Measurements from ENCODE around the gene NEUROG1. TPM values are rescaled to one million over a fixed set of nuclear protein-coding genes. Genes with fewer than 3 reads are reported as not detected.

The NEUROG1 gene
- total and polyA plus RNA-seq, 2 of the 13 experiments (the other 11 are each of a cell fraction or from before 2014, with no cell fraction given) = not detected

GRCh38 chr5:135534609-135535419, 950 bp downstream of the NEUROG1 start:
- no peak for FAIRE-seq
- no peak for DNase-seq (ENCODE audit: low spot score)
- WGBS (ENCODE audit: low lambda C conversion rate) = 59% methylated on average over 22 of the region's 61 CpGs
- in situ Hi-C loops (cut with HindIII; ENCODE audit: extremely low pct_ligation_motif_present, low pct_unique_long_range_greater_than_20kb) = no loop called here
- Histone ChIP-seq H3K36me3 (replicated peaks in 1 of 2; ENCODE audit: control insufficient read depth in 1 of 2, insufficient read depth in 2 of 2, low read length in 2 of 2) (no peaks in the 10 kb centered on the region), H3K27me3 (ENCODE audit: control insufficient read depth in 1 of 2, insufficient read depth in 2 of 2, low read length in 2 of 2) (peaks cover 6 to 49% of the 10 kb centered on the region in 2 experiments; a peak in 4 of 5 replicates), H3K9me3 (ENCODE audit: low read length) (no peaks in the 10 kb centered on the region), H2AFZ (ENCODE audit: low read length) (no peak overlapping the region), H3K9ac (ENCODE audit: insufficient read depth, low read depth, low read length) (no peak overlapping the region), H3K79me2 (ENCODE audit: insufficient read depth, low read length) (no peaks in the 10 kb centered on the region), H3K27ac (ENCODE audit: extremely low read length, insufficient read depth, low read length) (no peak overlapping the region), H3K4me3 (replicated peaks in 1 of 3; ENCODE audit: insufficient read depth in 1 of 3, low read depth in 2 of 3, low read length in 3 of 3) (peak overlapping the region in 1 of 3 experiments; percentile 33; a peak in 2 of 6 replicates), H4K20me1 (ENCODE audit: insufficient read depth, low read length) (no peaks in the 10 kb centered on the region), H3K4me1 (ENCODE audit: insufficient read depth, low read length) (no peaks in the 10 kb centered on the region), H3K4me2 (ENCODE audit: low read depth, low read length) (peak overlapping the region; percentile 39)
- peak; percentile 88 for ATAC-seq
- TF ChIP-seq ZFP91 (CRISPR knock-in tag; IDR thresholded peaks at IDR 0.05; ENCODE audit: borderline replicate concordance) (0 out of 2 replicates have a peak, but pooled peaks have one; percentile 35), HNRNPLL (IDR thresholded peaks at IDR 0.05; ENCODE audit: low read depth, low read length, poor library complexity, severe bottlenecking) (peak; percentile 61), JARID2 (CRISPR knock-in tag; IDR thresholded peaks at IDR 0.05; ENCODE audit: insufficient replicate concordance) (no peak), ZSCAN9 (CRISPR knock-in tag; IDR thresholded peaks at IDR 0.05; ENCODE audit: borderline replicate concordance) (no peak), U2AF1 (optimal IDR thresholded peaks at IDR 0.05; ENCODE audit: low read depth, low read length) (no peak), POLR2AphosphoS5 (IDR thresholded peaks at IDR 0.05; ENCODE audit: low read depth, low read length) (no peak), ZNF800 (CRISPR knock-in tag; IDR thresholded peaks at IDR 0.05) (peak; percentile 91), ZNF777 (CRISPR knock-in tag; IDR thresholded peaks at IDR 0.05) (peak; percentile 69), BRCA1 (CRISPR knock-in tag; IDR thresholded peaks at IDR 0.05) (no peak), TCF12 (IDR thresholded peaks at IDR 0.05) (no peak), TCF12 (CRISPR knock-in tag; IDR thresholded peaks at IDR 0.05) (no peak), HOXA3 (CRISPR knock-in tag; IDR thresholded peaks at IDR 0.05) (0 out of 2 replicates have a peak, but pooled peaks have one; percentile 9), MTF2 (CRISPR knock-in tag; IDR thresholded peaks at IDR 0.05; ENCODE audit: borderline replicate concordance) (0 out of 2 replicates have a peak, but pooled peaks have one; percentile 24), CTCF (CRISPR knock-in tag; IDR thresholded peaks at IDR 0.05) (peak; percentile 26; the same call in 1 of the 2 replicates), ZNF343 (CRISPR knock-in tag; IDR thresholded peaks at IDR 0.05) (no peak), JUND (CRISPR knock-in tag; IDR thresholded peaks at IDR 0.05) (no peak), MAX (IDR thresholded peaks at IDR 0.05) (0 out of 2 replicates have a peak, but pooled peaks have one; percentile 25), FOXP1 (IDR thresholded peaks at IDR 0.05) (no peak), FOXP1 (CRISPR knock-in tag; IDR thresholded peaks at IDR 0.05) (no peak)
- intact Hi-C loops (cut with micrococcal nuclease; ENCODE audit: unreplicated experiment) = no loop called here
- CTCF ChIA-PET (ENCODE audit: low intra/inter-chr PET ratio, low total read pairs) = no interaction called here
- BruUV-seq (replicated peaks) = no TSS peak
- POLR2A ChIA-PET = no interaction called here
